MCF 10A (cell line): ENCODE results near the gene RNF114. TPM values are rescaled to one million over a fixed set of nuclear protein-coding genes. Genes with fewer than 3 reads are reported as not detected.

Source experiments
- BruUV-seq: library from RNA; stranded (reverse); fragments of 400-500 nt; replicated peaks from 2 replicates; lab custom pipeline; 2021; lab: Mats Ljungman, UMichigan
- CTCF ChIA-PET: fragments of 300-600 bp; sonication (Branson Sonifier 250); formaldehyde crosslinking; extraction: SDS; loops from one replicate; lab custom pipeline; 2021; ENCODE audit warnings: antibody characterized with exemption, inconsistent platforms; lab: Yijun Ruan, JAX
- POLR2A ChIA-PET: fragments of 300-600, 350-650 bp; sonication (Branson Sonifier 250); formaldehyde crosslinking; extraction: SDS; loops from one replicate; lab custom pipeline; 2020; ENCODE audit warnings: antibody characterized with exemption, inconsistent platforms; lab: Yijun Ruan, JAX
- DNase-seq: peaks from one replicate; pipeline ENCODE4 v3.0.0-alpha.2; 2018; ENCODE audit not compliant: unreplicated experiment
- H3K27ac Mint-ChIP-seq: one replicate; pipeline ENCODE4 v1.8.0; 2022; ENCODE audit warnings: mild to moderate bottlenecking, low read depth, mixed read lengths; ENCODE audit not compliant: unreplicated experiment
- H3K27me3 Mint-ChIP-seq: one replicate; pipeline ENCODE4 v1.8.0; 2022; ENCODE audit warnings: mixed read lengths; ENCODE audit not compliant: insufficient read depth, unreplicated experiment
- H3K36me3 Mint-ChIP-seq: one replicate; pipeline ENCODE4 v1.8.0; 2022; ENCODE audit warnings: mild to moderate bottlenecking, moderate library complexity, mixed read lengths; ENCODE audit not compliant: insufficient read depth, unreplicated experiment
- H3K4me1 Mint-ChIP-seq: one replicate; pipeline ENCODE4 v1.8.0; 2022; ENCODE audit warnings: mixed read lengths; ENCODE audit not compliant: insufficient read depth, unreplicated experiment
- H3K4me3 Mint-ChIP-seq: one replicate; pipeline ENCODE4 v1.8.0; 2022; ENCODE audit warnings: mild to moderate bottlenecking, moderate library complexity, mixed read lengths; ENCODE audit not compliant: unreplicated experiment
- H3K9me3 Mint-ChIP-seq: one replicate; pipeline ENCODE4 v1.8.0; 2022; ENCODE audit warnings: mixed read lengths; ENCODE audit not compliant: unreplicated experiment
- CTCF ChIP-seq: fragments of 200-600 bp; IDR thresholded peaks from one replicate; pipeline ENCODE4 v1.8.0; 2022; ENCODE audit warnings: antibody characterized with exemption, mild to moderate bottlenecking; ENCODE audit not compliant: unreplicated experiment
- intact Hi-C: fragments of 100-400 bp; cut with micrococcal nuclease; formaldehyde crosslinking; loops from 2 replicates; pipeline ENCODE4 v1.14.1; 2022
- total RNA-seq: library from RNA; stranded (reverse); gene quantifications from 2 replicates; pipeline ENCODE4 v1.2.3, GENCODE V29; 2022

Gene RNF114
- total RNA-seq, 1 experiment from 2014 or later: 48.6 TPM

GRCh38 chr20:49985157-49985556 lies 49.0 kb downstream of the RNF114 start:
- CTCF ChIA-PET: interaction anchor here (1.0 to 9.4 kb wide), 2 partner anchors 85 to 101 kb away, joined by 4 to 78 read pairs; no protein-coding TSS in a partner anchor
- no TSS peak for BruUV-seq
- H3K27ac Mint-ChIP-seq: no peak overlapping the region
- H3K4me1 Mint-ChIP-seq: peaks cover 7% of the 10 kb centered on the region
- TF ChIP-seq CTCF: no peak
- H3K4me3 Mint-ChIP-seq: no peak overlapping the region
- H3K9me3 Mint-ChIP-seq: no peaks in the 10 kb centered on the region
- H3K36me3 Mint-ChIP-seq: no peaks in the 10 kb centered on the region
- POLR2A ChIA-PET: interaction anchor here (0.6 kb wide), 1 partner anchor 731 kb away, joined by 3 read pairs; no protein-coding TSS in a partner anchor
- DNase-seq: no peak
- intact Hi-C loops: no loop called here
- H3K27me3 Mint-ChIP-seq: peaks cover 19% of the 10 kb centered on the region

- Mint-ChIP-seq H3K4me3 (no peak overlapping the region), H3K4me1 (peaks cover 10% of the 10 kb centered on the region), H3K36me3 (no peaks in the 10 kb centered on the region), H3K9me3 (no peaks in the 10 kb centered on the region), H3K27me3 (peaks cover 16% of the 10 kb centered on the region), H3K27ac (no peak overlapping the region)
- no peak for DNase-seq
- ChIA-PET CTCF (interaction anchor here (1.1 to 9.4 kb wide), 3 partner anchors 8 to 100 kb away, joined by 4 to 78 read pairs (median 7); no protein-coding TSS in a partner anchor), POLR2A (interaction anchor here (0.6 kb wide), 1 partner anchor 732 kb away, joined by 3 read pairs; no protein-coding TSS in a partner anchor)
- no TSS peak for BruUV-seq
- intact Hi-C loops: no loop called here
- no peak for TF ChIP-seq CTCF
These were observed 49.4 kb downstream of the RNF114 start for GRCh38 chr20:49985617-49986016.

- BruUV-seq: no TSS peak
- Mint-ChIP-seq H3K9me3 (no peaks in the 10 kb centered on the region), H3K4me1 (peaks cover 10% of the 10 kb centered on the region), H3K4me3 (no peak overlapping the region), H3K27ac (no peak overlapping the region), H3K27me3 (peaks cover 12% of the 10 kb centered on the region), H3K36me3 (no peaks in the 10 kb centered on the region)
- no peak for TF ChIP-seq CTCF
- ChIA-PET CTCF (interaction anchor here (0.7 to 9.4 kb wide), 5 partner anchors 8 to 167 kb away, joined by 3 to 78 read pairs (median 4); no protein-coding TSS in a partner anchor), POLR2A (interaction anchor here (0.9 kb wide), 1 partner anchor 98 kb away, joined by 4 read pairs; no protein-coding TSS in a partner anchor)
- DNase-seq: no peak
- intact Hi-C loops: no loop called here
These were observed 49.9 kb downstream of the RNF114 start for GRCh38 chr20:49986049-49986448.

- H3K4me3 Mint-ChIP-seq: no peak overlapping the region
- BruUV-seq: no TSS peak
- POLR2A ChIA-PET: interaction anchor here (0.9 kb wide), 2 partner anchors 73 to 97 kb away, joined by 3 to 4 read pairs; no protein-coding TSS in a partner anchor
- no peak for TF ChIP-seq CTCF
- H3K9me3 Mint-ChIP-seq: no peaks in the 10 kb centered on the region
- DNase-seq: no peak
- intact Hi-C loops: no loop called here
- no peaks in the 10 kb centered on the region for H3K36me3 Mint-ChIP-seq
- no peak overlapping the region for H3K27ac Mint-ChIP-seq
- peaks cover 5% of the 10 kb centered on the region for H3K4me1 Mint-ChIP-seq
- CTCF ChIA-PET: interaction anchor here (0.6 to 9.4 kb wide), 5 partner anchors 8 to 182 kb away, joined by 3 to 78 read pairs (median 7); no protein-coding TSS in a partner anchor
- peaks cover under 1% of the 10 kb centered on the region for H3K27me3 Mint-ChIP-seq
These were observed 51.0 kb downstream of the RNF114 start for GRCh38 chr20:49987015-49987867.
